ENCODE measurements around the gene SNCAIP. TPM values are rescaled to one million over a fixed set of nuclear protein-coding genes. Genes with fewer than 3 reads are reported as not detected.

The SNCAIP gene
- 1.7 and 3.0 TPM in 2 replicates for total RNA-seq

DNA sequence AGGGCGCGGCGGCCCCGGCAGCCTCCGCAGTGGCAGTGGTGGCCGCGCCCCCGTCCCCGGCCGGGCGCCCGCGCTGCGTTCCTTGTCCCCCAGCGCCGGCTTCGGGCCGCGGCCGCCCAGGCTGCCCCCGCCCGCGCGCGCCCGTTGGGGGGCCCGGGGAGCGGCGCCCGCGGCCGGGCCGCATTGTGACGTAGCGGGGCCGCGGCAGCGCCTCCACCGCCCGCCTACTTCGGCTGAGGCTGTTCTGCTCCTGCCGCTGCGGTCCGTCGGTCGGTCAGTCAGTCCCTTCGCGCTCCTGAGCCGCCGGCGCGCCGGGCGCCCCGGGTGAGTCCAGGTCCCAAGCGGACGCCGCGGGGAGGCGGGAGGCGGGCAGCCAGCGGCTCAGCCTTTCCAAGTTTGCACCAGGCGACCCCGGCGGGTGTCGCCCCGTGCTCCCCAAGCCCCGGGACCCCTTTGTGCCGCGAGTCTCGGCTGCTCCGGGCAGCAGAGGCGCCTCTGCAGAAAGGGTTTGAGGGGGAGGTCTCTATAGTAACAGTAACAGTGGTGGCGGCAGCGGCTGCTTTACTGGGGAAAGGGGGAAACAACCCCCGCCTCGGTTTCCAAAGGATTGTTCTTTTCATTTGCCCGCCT lies at the start of gene SNCAIP:
Gene SNCAIP (plus strand): TSS at position 277 of the 630 bp plus-strand sequence. CDS start 78,898 bp downstream, outside the sequence.
- DNase-seq (ENCODE audit: low read depth) = no peak

DNA sequence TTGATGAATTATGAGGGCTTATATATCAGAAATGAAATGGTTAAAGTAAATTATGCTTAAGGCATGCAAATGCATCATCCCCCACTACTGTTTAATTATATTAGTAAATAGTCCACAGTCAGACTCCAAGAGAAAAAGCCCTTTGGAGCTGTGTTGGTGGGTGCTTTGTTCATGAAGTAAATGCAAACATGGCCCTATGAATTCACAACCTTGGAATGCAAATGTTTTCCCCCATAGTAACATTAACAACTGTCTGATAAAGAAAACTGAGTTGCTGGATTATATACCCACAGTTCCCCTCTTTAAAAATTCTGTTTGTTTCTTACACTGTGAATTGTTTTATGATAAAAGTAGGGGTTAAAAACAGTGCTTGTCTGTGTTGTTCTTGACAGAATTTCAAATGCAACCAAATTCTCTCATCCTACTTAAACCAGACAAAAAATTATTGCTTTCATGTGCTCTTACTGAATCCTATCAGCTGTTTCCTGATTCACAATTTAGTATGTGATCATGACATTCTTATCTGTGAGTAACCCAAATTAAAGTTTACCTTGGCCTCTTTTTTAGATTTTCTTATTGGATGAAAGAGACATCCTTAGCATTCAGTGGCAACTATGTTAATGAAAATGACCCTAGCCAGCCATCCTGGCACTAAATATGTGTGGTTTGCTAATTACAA lies 48.5 kb upstream of the SNCAIP start:
- no peak for DNase-seq (ENCODE audit: low read depth)

DNA sequence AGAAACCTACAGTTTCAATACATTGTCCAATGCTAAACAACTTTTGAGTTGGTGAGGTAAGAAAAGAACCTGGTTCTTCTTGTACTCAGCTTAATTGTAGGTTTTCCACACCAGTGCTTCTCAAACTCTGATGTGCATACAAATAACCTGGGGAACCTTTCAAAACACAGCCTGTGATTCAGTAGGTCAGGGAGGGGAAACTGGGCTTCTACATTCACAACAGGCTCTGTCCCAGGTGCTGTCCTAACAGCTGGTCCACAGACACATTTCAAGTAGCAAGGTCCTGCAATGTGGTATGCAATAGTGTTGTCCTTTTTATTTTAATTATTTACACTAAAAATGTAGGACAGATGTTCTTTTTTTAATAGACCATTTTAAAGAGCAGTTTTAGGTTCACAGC lies 47.4 kb upstream of the SNCAIP start:
- peak; percentile 82 for DNase-seq (ENCODE audit: low read depth)

DNA sequence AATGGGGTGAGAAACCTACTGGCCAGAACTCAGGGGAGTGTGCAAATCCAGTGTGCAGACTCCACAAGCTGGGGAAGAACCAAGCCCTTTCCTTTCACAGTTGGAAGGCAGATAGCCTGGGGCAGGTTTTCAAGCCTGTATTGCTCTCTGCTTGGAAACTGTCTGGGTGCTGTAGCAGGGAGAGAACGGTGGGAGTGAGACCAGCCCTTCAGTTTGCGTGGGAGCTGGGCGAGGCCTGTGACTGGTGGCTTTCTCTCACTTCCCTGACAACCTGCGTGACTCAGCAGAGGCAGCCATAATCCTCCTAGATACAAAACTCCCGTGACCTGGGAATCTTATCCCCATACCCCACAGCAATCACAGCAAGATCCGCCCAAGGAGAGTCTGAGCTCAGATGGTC lies 44.9 kb upstream of the SNCAIP start:
- DNase-seq (ENCODE audit: low read depth) = no peak

DNA sequence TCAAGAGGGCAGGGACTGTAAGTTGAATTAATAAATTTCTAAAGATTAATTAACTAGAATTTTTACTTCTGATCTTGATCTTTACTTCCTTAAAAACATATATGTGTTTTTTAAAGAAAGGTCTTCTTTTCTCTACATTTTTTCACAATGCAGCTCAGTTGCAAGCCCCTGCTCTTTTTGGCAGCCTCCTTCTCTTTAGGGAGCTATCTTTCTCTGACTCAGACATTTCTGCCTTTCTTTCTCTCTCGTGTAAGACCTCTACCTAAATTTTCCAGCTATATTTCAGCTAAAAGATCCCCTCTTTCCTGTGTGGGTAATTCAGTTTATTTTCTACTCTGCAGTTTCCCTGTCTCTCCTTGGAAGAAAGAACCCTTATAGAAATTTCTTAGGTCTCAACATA lies 38.3 kb upstream of the SNCAIP start:
- no peak for DNase-seq (ENCODE audit: low read depth)

DNA sequence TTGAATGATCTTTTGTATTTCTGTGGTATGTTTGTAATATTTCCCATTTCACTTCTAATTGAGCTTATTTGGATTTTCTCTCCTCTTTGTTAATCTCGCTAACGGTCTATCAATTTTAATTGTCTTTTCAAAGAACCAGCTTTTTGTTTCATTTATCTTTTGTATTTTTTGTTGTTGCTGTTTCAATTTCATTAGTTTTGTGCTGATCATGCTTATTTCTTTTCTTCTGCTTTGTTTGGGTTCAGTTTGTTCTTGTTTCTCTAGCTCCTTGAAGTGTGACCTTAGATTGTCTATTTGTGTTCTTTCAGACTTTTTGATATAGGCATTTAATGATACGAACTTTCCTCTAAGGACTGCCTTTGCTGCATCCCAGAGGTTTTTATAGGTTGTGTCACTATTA lies 28.4 kb upstream of the SNCAIP start:
- no peak for DNase-seq (ENCODE audit: low read depth)

DNA sequence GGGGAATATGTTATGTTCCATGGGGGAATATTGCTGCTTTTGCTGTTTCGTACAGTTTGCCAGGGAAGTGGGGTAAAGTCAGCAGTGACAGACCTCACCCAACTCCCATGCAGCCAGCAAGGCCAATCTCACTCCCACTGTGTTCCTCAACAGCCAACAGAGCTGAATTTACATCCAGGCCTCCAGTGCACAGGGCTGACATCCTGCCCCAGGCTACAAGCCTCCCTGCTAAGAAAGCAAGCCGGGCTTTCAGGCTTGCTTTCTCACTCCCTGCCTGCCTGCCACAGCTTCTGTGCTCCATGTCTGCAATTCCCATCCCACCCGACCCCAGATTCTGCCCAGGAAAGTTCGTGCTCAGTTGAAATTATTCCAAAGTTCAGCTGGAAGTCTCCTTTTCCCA lies 25.5 kb upstream of the SNCAIP start:
- no peak for DNase-seq (ENCODE audit: low read depth)

DNA sequence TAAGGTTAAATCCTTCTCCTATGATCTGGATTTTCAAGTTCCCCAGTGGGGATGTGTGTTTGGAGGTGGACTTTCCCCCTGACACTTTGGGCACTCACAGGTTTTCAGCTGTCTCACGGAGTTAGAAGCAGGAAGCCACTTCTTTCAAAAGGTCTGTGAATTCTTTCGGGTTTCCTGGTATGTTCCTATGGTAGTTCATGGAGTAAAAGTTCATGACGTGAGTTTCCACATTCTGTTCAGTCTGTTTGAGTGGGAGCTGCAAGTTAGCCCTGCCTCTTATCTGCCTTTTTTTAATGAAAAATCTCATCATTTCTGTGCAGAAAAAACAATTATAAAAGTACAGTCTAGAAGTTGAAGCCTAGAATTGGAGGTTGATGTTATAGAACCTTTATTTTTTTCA lies 24.9 kb upstream of the SNCAIP start:
- DNase-seq (ENCODE audit: low read depth) = no peak

DNA sequence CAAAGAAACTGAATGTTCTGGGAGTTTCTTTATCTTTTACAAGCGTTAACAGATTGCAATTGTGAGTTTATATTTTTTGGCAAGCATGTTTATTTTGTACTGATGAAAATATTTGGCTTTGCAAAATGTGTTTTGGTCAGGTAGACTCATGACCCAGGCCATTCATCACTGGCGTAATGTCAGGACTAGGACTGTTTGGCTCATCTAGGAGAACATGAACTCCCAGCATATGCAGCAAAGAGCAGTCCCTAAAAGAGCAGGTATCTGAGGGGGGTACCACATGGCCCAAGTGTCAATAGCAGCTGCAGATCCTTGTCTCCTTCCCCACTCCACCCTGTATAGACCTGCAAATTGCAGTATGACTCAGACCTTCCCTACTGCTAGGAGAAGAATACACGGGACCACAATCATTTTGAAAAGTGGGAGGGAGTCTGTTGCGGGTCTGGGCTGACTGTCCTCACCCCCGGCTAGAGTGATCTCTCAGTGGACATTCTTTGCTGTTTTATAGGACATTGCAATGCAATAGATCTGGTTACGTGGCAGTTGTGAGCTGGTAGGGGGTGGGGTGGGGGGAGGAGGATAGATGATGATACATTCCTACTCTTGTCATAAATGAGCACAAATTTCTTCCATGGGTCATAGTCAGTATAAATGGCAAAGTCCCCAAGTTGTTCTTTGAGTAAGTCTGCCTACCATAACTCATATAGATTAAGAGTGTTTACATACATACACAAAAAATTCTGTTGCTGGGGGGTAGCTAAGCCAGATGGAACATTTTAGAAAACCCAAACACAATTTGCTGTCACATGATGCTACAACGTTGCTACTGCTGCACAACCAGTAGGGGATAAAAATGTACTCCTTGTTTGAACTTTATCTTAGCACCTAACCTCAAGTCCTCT lies 20.8 kb upstream of the SNCAIP start:
- DNase-seq (ENCODE audit: low read depth) = no peak

DNA sequence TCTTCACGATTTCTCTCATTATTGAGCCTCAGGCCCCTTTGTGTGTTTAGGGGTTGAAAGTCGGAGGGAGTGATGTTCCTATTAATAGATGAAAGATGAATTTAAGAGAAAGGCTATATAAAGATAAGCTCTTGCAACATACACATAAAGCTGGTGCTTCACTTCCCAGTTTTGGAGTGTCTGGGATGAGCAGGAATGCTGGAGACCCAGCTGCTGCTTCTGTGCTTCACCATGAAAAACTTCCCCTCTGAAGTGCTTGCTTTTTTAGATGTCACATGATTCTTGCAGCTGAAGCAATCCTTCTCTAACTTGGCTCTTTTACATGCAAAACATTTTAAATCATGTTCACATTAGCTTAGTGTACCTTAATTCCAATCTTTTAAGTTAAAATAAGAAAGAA lies 19.7 kb upstream of the SNCAIP start:
- DNase-seq (ENCODE audit: low read depth) = no peak

DNA sequence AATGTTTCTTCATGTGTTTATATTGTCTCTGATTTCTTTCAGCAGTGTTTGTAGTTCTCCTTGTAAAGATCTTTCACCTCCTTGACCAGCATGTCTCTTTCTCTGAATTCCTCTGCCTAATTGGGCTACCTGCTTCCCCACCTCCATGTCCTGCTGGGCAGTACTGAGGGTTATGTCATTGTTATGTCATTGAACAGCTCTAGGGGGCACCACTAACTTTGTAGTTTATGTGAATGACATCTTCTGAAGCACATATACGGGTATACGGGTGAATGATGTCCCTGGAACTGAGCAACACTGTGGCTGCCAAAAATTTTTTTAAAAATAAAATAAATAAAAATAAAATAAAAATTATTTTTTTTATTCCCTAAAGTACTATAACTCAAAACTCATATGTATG lies 16.9 kb upstream of the SNCAIP start:
- DNase-seq (ENCODE audit: low read depth) = no peak

DNA sequence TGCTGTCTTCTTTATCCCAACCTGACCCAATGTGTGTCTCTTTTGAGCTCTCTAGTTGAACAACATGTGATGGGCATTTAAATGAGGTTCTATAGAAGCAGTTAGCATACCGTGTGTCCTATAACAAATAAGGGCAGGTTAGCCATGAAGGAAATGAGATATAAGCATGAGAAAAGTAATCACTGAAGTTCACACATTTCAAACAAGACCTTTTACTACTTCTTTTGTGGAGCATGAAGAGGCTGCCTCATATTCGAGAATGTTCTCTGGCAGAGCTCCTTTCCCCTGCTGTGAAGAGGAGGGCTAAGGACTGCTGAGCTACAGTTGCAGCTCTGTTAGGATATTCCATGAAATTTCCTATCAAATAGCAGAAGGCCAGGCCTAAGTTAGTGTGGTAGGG lies 15.2 kb upstream of the SNCAIP start:
- no peak for DNase-seq (ENCODE audit: low read depth)

DNA sequence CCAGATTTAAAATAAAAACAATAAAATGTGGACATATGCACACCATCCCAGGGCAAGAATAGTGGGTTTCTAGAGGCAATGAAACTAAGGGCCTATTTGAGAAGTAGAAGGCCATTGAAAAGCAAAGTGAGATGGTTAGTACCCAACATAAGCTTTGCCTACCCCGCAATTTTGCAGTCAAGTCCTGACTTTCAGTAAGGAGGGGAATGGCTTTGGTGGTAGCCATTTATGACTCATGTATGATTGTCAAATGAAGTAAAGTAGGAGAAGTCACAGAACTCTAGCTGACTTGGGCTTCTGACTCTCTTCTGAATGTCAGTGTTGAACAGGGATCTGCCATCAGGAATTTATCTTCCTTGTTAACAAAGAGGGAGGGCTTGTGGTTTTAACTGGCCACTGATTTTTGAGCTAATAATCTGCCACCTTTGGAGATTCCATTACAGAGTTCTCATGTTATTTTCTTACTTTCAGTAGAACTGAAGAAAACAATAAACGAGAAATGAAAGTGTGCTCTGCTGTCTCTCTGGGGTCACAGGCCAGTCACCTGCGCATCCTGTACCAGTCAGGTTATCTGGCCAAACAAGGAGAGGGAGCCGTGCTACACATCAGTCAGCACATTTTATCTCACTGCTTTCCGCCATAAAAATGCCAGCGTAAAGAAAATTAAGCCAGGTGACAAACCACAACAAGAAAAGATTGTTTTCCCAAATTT lies 14.3 kb upstream of the SNCAIP start:
- no peak for DNase-seq (ENCODE audit: low read depth)

DNA sequence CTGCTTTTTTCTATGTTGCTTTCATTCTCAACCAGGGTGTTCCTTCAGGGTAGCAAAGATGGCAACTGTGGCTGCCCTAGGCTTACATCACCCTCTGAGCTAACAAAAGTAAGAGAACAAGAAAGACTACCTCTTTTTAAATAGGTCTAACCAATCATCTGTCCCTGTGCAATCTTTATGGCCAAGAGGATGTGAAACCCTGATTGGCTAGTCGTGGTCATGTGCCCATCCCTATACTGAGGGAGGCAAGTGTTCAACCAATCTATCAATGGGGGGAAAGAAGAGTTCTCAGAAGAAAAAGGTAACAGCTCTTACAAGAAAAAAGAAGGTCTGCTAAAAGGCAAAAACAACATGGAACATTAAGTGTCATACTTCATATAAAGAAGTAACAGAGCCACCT lies 11.7 kb upstream of the SNCAIP start:
- DNase-seq (ENCODE audit: low read depth) = no peak

DNA sequence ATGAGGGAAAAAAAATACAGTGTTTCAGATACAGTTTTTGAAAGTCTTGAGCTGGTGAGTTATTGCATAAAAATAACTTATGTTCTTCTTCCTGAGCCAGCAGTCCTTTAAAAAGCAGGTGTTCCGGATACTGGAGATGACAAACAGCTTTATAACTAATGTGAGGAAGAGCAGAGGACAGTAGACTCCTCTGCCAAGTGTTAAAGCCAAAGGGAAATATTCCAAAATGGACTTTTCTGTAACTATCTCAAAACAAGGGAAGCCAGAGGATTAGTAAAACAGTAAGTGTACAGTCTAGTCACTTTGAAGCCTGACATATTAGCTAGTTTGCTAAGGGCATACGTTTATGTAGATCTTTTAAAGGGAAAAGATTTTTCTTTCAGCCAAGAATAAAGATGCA lies 11.0 kb upstream of the SNCAIP start:
- no peak for DNase-seq (ENCODE audit: low read depth)

DNA sequence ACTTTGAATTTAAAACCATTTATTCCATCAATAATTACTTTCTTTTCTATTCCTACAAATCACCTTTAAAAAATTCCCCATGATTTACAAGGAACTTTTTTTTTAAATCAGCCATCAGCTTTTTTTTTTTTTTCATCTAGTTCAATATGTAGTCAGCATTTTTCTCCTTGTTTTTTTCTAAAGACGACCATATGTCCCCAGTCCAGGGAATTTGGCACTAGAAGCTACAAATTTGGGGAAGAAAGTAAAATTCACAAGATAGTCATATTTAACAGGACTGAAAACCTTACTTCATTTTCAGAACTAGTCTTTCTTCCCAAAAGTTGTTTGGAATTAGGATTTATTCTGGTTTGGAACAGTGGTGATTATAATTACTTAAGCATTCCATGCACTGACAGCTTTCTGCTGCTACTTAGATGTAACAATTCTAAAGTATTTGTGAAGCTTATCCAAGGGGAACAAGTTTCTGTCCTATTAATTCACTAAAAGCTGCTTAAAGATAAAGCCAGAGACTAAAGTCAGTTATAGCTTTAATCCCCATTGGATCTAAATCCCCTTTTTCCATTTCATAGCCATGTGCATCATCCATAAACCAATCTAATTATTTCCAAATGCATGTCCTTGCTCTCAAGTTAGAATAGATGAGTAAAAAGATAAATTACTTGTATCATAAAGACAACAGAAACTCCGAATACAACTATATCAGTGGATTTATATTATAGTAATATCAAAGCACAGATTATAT lies 7.4 kb upstream of the SNCAIP start:
- no peak for DNase-seq (ENCODE audit: low read depth)

DNA sequence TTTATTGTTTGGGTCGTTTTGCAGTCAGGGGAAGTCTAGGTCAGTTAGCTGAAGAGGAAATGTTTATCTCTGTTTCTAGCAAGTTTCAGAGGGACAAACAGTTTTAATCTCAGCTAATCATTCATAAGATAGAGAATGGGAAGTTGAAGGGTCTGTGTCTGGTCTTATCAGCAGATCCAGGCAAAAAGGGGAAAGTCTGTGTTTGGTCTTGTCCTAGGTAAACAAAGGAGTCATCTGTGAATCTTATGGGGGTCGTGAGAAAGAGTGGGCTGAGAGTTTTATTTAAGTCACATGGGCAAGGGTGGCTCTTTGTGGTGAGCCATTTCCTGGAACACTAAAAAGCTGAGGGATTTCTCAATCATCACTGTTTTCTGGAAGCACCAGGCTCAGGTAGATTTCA lies 5.6 kb upstream of the SNCAIP start:
- DNase-seq (ENCODE audit: low read depth) = peak; percentile 67

DNA sequence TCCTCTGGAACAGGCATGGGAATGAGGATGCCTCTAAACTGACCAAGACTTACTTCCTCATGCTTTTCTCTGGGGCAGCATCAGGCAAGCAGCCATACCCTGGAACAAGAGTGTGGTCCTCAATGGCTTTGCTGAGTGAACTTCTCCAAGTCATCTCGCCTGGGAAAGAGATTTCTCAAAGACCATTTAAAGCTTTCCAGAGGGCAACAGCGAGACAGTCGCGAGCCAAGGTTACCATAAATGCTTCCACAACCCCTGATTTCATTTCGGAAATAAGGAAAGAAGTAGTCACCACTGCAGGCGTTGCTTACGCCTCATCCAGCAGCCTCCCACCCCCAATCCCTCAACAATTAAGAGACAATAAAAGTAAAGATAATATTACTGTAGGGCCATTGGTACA lies 1.1 kb upstream of the SNCAIP start:
- no peak for DNase-seq (ENCODE audit: low read depth)

DNA sequence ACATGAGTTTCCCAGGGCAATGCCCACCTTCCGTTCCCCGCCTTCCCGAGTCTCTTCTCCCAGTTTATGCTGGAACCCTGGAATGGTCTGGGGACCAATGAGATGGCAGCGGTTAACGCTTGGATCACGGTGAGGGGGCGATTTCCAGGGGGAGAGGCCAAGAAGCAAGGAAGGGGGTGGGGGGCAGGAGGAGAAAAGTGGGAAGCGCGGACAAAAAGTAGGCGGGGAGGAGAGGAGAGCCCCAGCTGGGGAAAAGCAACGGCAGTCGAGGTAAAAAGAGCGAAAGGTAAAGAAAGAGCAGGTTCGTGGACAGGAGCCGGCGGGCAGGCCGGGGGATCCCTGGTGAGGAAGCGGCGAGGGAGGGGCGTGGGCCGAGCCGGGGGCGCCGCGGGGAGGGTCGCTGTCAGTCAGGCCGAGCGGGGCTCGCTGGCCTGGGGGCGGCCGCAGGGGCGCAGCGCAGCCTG lies 508 bp upstream of the SNCAIP start:
- DNase-seq (ENCODE audit: low read depth) = peak; percentile 22

DNA sequence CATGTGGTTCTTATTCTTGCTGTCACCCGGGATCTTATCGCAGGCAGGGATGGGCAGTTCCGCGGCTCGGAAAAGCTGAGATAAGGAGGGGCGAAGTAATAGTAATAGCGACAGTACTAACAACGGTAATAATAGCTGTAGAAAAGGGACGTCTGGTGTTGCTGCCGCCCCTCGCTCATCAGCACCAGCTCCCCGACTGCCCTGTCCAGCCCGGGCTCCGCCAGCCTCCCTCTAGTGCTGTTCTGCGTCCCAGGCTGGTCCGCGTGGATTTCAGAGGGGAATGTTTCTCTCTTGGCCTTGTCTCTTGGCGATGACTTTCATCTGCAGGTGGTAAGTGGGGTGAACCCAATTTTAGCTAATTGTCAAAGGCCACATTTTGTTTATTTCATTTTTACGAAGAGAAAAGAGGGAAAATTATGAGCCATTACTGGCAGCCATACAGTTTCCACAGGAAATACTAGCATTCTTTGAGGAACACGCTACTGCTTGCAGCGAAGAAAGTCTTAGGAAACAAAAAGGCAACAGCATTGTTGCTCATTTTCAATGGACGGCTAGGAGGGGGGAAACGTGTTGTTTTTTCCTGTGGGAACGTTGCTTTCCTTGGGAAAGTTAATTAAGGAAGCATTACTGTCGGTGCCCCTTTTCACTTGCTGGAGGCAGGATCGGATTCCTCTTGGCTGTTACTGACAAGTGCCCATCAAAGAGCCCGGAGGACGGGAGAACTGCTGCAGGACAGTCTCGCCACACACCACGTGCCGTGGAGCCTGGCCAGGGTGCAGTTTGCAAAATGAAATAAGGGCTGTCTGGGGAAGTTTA lies 762 bp downstream of the SNCAIP start:
- no peak for DNase-seq (ENCODE audit: low read depth)

Measured in renal cortical epithelial cell (primary cell).